HPDE6-E6E7 (cell line): ENCODE measurements around the gene RPS27.
"Not testable (repeated sequence)": the region's sequence is repeated elsewhere in the genome, so short reads cannot be mapped to it uniquely, and the experiment has no call there.

Experiments
- DNase-seq: peaks from one replicate; pipeline ENCODE4 v3.0.0; 2011; ENCODE audit warnings: missing footprints; ENCODE audit errors: extremely low spot score

Gene RPS27

GRCh38 chr1:153961421-153961820, 29.1 kb upstream of the RPS27 start:
- DNase-seq = no peak

- no peak for DNase-seq
Observed at GRCh38 chr1:153962088-153963029, 28.2 kb upstream of the RPS27 start.

GRCh38 chr1:153963030-153963849, 27.3 kb upstream of the RPS27 start, which contains the start of gene SLC39A1:
SLC39A1 (minus strand) TSS chr1:153963537; CDS start chr1:153962715, 822 bp downstream.
- DNase-seq = peak; percentile 94

DNA sequence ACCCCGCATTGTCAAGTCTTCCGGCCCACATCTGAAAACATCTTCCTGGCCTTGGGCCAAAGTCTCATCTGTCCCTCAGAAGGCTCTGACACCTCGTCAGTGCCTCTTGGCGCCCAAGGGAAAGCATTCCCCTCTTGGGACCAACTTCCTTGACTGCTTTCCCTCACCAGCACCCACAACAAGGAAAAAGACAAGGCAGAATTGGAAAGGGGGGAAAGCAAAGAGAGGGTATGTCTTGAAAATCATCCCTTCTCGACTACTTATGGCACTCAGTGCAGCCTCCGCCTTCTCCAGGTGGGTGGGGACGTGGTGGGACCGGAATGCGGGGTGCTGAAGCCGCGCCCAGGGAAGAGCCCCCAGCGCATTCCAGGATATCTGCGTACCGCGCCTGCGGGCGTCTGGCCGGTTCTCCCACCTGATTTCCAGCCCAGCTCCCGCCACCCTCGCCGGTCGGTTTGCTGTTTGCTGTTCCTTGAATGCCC, 26.7 kb upstream of the RPS27 start:
- no peak for DNase-seq

DNA sequence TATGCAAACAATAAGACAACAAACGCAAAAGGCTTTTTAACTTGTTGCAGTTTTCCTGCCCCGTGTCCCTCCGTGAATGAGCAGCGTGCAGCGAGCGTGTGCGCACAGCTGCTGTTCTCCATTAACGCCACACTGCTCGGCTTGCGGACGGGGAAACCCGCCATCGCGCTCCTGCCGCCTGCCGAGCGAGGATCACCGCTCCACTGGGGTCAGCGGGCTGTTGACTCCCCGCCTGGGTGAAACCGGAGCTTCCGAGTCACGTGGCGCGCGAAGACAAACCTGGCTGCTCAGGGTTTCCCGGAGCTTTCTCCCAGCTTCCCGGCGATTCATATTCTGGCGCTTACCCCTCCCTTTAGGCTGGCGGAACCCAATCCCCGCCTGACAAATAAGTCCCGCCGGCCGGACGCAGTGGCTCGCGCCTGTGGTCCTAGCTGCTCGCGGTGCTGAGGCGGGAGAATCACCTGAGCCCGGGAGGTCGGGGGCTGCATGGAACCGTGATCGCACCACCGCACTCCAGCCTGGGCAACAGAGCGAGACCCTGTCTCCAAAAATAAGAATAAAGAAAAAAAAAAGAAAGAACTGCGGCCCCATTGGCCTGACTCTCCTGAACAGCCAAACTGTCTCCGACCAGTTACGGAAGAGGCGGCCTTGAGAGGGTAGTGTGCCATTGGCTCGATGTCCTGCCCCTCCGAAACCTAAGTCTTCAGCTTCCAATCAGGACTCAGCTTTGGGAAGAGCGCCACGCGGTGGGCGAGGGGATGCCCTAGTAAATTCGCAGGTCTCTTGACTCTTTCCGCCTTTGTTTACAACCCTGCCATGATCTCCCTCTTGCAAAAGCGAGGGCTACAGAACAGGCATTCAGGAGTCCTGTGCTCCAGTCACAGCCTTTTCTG, 23.2 kb upstream of the RPS27 start, which contains the start of gene CREB3L4:
Gene CREB3L4, plus strand, starts transcription at position 796 of the 893 bp plus-strand sequence. CDS start 624 bp downstream, outside the sequence.
- peak; percentile 92 for DNase-seq

- DNase-seq = no peak
Observed at GRCh38 chr1:153968000-153968363, 22.6 kb upstream of the RPS27 start.

DNA sequence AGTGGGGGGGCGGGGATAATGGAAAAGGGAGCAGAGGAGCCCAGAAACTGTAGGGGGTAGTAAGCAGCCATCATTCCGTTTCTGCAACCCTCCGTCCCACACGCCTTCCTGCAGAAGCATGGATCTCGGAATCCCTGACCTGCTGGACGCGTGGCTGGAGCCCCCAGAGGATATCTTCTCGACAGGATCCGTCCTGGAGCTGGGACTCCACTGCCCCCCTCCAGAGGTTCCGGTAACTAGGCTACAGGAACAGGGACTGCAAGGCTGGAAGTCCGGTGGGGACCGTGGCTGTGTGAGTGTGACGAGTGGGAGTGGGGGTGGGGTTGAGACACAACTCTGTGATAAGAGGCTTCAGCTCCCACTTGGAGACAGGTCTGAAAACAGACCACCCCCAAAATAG, 22.2 kb upstream of the RPS27 start:
- no peak for DNase-seq

DNA sequence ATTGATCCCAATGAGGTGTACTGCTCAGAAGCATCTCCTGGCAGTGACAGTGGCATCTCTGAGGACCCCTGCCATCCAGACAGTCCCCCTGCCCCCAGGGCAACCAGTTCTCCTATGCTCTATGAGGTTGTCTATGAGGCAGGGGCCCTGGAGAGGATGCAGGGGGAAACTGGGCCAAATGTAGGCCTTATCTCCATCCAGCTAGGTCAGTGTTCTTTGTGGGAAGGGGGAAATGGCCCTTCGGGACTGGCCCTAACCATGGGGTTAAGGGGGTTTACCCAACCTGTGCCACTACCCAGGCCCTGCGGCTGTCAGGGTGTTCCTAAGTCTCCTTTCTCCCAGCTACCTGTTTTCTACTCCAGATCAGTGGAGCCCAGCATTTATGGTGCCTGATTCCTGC, 21.6 kb upstream of the RPS27 start:
- no peak for DNase-seq

GRCh38 chr1:153970346-153970745, 20.2 kb upstream of the RPS27 start:
- no peak for DNase-seq

DNA sequence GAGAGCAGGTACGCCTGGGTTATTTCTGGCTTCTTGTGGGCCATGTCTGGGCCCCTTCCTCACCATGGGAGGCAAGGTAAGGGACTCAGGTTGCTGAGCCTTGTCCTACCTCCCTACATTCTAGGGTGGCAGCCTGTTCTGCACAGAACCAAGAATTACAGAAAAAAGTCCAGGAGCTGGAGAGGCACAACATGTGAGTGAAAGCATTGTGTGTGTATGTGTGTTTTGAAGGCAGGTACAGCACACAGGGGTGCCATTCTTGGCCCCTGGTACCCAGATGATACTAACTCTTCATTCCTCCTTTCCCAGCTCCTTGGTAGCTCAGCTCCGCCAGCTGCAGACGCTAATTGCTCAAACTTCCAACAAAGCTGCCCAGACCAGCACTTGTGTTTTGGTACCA, 17.5 kb upstream of the RPS27 start:
- DNase-seq = no peak

GRCh38 chr1:153973525-153973924, 17.0 kb upstream of the RPS27 start:
- DNase-seq = no peak

- no peak for DNase-seq
Observed at GRCh38 chr1:153976819-153977249, 13.7 kb upstream of the RPS27 start.

DNA sequence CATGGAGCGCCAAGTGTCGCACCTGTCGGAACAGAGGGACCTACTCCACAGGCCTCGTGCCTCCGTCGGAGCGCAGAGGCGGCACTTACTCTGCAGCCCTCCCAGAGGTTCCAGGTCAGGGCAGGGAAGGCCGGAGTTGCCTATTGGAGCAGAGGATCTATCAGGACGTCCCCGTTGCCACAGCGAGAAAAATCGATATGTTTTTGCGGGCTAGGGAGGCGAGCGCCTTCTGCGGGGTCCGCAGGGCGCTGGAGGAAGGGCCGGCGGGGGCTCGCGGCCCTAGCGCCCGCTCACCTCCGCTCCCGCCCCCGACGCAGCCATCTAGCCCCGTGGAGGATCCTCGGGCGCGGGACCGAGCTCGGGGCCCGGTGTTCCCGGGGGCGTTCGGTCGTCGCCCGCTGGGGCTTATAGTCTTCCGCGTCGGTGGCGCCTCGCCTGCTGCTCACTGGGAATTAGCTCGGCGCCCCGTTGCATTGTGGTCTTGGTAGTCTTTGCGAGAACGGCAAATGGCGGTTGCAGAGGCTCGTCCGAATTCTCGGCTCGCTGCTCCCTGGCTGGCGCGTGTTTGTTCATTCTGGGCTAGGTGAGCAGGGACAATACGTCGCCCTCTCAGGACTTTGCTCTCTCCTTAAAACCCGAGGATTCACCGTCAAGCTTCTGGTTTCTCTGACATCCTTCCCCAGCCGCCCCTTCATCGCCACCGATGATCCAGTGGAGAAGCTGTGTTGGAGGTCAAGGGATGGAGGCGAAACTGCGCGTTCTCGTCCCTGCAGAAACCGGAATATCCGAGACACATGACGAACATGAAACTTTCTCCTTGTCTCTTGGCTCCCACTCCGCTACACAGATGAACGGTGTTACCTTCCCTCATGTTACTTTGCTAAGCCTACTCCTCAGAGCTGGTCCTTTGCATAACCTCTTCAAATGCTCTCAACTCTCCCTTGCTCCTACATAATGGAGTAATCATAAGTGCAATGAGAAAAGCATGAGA, 13.0 kb upstream of the RPS27 start, which contains the start of gene JTB:
Gene JTB, minus strand, starts transcription at position 425 of the 991 bp plus-strand sequence. Its CDS starts 422 bp downstream, at position 3.
- DNase-seq = peak; percentile 79

DNA sequence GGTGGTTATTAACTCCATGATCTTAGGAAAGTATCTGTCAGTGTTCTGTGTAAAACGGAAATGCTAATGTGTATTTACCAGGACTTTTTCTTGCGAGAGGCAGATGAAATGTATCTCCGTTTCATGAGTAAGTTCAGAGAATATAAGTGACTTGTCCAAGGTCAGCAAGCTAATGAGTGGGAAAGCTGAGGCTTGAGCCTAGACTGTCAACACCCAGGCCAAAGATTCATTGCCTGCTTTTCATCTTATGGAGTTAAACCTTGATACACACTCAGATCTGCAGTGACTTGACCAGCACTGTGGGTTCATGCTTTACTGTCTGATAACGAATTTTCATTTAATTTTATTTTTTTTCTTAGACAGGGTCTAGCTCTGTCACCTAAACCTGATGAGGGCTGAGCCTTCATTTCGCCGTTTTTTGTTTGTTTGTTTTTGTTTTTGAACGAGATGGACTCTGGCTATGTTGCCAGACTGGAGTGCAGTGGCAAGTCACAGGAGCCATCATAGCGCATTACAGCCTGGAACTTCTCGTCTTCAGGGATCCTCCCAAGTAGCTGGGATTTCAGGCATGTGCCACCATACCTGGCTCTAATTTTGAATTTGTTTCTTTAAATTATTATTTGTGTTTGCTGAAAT, 12.2 kb upstream of the RPS27 start:
- DNase-seq = no peak

DNA sequence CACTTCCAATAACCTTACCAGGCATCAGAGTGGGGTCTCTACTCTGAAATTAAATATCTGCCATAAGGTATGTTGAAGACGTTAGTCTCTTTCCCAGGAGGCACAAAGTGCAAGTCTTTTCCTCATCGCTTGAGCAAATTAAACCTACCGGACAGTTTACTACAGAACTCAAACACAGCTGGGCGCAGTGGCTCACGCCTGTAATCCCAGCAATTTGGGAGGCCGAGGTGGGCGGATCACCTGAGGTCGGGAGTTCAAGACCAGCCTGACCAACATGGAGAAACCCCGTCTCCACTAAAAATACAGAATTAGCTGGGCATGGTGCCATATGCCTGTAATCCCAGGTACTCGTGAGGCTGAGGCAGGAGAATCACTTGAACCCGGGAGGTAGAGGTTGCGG, 11.5 kb upstream of the RPS27 start:
- DNase-seq = not testable (repeated sequence)

DNA sequence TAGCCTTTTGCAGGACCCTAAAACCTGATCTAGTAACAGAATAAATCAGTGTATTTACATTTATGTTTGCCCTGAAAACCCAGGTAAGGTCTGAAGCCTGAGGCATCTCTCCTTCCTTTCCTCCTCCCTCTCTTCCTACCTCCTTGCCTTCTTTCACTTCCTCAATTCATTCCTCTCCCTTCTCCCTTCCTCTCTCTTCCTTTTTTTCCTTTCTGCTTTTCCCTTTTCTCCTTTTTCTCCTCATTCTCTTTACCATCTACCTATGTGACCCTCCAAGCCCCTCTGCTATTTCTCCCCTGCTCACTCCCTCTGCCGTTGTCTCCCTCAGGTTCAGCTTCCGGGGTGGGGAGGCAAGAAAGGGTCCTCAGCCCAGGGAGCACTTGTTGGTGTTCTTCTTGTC, 8.8 kb upstream of the RPS27 start:
- not testable (repeated sequence) for DNase-seq

- DNase-seq = no peak
Observed at GRCh38 chr1:153984123-153984894, 6.3 kb upstream of the RPS27 start.

DNA sequence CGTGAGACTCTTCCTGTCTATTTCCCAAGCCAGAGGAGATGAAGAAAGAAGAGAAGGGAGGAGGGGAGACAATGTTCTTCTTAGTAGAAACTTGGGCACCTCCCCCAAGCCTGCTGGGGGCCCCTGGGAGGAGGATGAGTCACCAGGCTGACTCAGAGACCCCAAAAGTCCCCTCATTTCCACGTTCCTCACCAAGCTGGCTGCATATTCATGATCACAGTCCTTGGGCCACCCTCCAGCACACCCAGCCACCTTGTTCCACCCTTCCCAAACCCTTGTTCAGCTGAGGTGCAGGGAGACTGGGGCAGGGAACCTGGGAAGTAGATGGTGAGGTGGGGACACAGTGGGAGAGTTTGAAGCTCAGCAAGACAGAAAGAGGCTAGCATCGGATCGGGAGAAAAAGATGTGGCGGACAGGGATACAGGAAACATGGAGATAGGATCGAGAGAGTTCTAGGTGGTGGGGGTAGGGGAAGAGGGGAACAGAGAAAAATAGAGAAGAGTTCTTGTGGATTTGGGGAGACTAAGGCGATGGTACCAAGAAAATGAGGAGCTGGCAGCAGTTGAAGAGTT, 5.1 kb upstream of the RPS27 start:
- DNase-seq = no peak
